Smooth muscle cell (in vitro differentiated cells): ENCODE results near the gene AKR1B15. TPM values are rescaled to one million over a fixed set of nuclear protein-coding genes. Genes with fewer than 3 reads are reported as not detected.

Source experiments
- DNase-seq: peaks from one replicate; lab custom pipeline; 2025; ENCODE audit not compliant: unreplicated experiment; lab: John Stamatoyannopoulos, UW
- H2AFZ ChIP-seq: fragments of 200-600 bp; sonication (generic); 2 replicates; pipeline ENCODE4 v1.6.0; 2016; ENCODE audit warnings: antibody characterized with exemption, low read depth, mild to moderate bottlenecking
- H3F3A ChIP-seq: fragments of 200-600 bp; sonication (generic); 2 replicates; pipeline ENCODE4 v1.6.0; 2017; ENCODE audit warnings: antibody characterized with exemption, low read depth
- H3K27ac ChIP-seq: fragments of 200-600 bp; sonication (generic); 2 replicates; pipeline ENCODE4 v1.5.1; 2016; ENCODE audit warnings: low read depth, mild to moderate bottlenecking
- H3K27me3 ChIP-seq: fragments of 200-600 bp; sonication (generic); 2 replicates; pipeline ENCODE4 v1.6.1; 2016; ENCODE audit warnings: low read depth, mild to moderate bottlenecking
- H3K36me3 ChIP-seq: fragments of 200-600 bp; sonication (generic); 2 replicates; pipeline ENCODE4 v1.5.1; 2016; ENCODE audit warnings: low read depth
- H3K4me1 ChIP-seq: fragments of 200-600 bp; sonication (generic); 2 replicates; pipeline ENCODE4 v1.5.1; 2016; ENCODE audit warnings: low read depth
- H3K4me2 ChIP-seq: fragments of 200-600 bp; sonication (generic); 2 replicates; pipeline ENCODE4 v1.6.0; 2016; ENCODE audit warnings: mild to moderate bottlenecking
- H3K4me3 ChIP-seq: fragments of 200-600 bp; sonication (generic); 2 replicates; pipeline ENCODE4 v1.5.1; 2016; ENCODE audit warnings: mild to moderate bottlenecking
- H3K79me2 ChIP-seq: fragments of 200-600 bp; sonication (generic); 2 replicates; pipeline ENCODE4 v1.6.0; 2016; ENCODE audit warnings: low read depth, mild to moderate bottlenecking
- H3K9ac ChIP-seq: fragments of 200-600 bp; sonication (generic); 2 replicates; pipeline ENCODE4 v1.6.0; 2016; ENCODE audit warnings: low read depth
- H3K9me3 ChIP-seq: fragments of 200-600 bp; sonication (generic); replicated peaks from 2 replicates; pipeline ENCODE4 v1.5.1; 2016; ENCODE audit warnings: low read depth
- H4K20me1 ChIP-seq: fragments of 200-600 bp; sonication (generic); 2 replicates; pipeline ENCODE4 v1.6.0; 2016; ENCODE audit warnings: low read depth
- CTCF ChIP-seq: fragments of 200-600 bp; sonication (generic); IDR thresholded peaks from 2 replicates; pipeline ENCODE4 v1.5.1; 2017; ENCODE audit warnings: borderline replicate concordance, mild to moderate bottlenecking, antibody characterized with exemption; ENCODE audit not compliant: insufficient read depth, poor library complexity, severe bottlenecking
- WGBS: methylation state at CpG from one replicate; pipeline ENCODE4 v1.1.7; 2016; ENCODE audit warnings: low lambda C conversion rate; 5-methylcytosine and 5-hydroxymethylcytosine counted together
- polyA plus RNA-seq: library from polyadenylated mRNA; unstranded; fragments of >200 nt; fragmentation: Nextera tagmentation; extraction: Ambion mirVana; gene quantifications from 2 replicates; pipeline ENCODE4 v1.2.1, GENCODE V29; 2016
- total RNA-seq: library from RNA; depleted of rRNA; stranded (reverse); fragments of >200 nt; gene quantifications from 2 replicates; pipeline ENCODE4 v1.2.3, GENCODE V29; 2014

Gene AKR1B15
- total RNA-seq = 0.40 and 0.81 TPM in 2 replicates
- polyA plus RNA-seq = 0.43 and 0.51 TPM in 2 replicates

GRCh38 chr7:134548877-134549276 lies at the start of gene AKR1B15:
AKR1B15 (plus strand) TSS chr7:134549110; CDS start chr7:134564620, 15,510 bp downstream.
- Histone ChIP-seq H3K36me3 (no peaks in the 10 kb centered on the region), H3K9ac (peak within 1 kb of the TSS; percentile 32), H4K20me1 (no peaks in the 10 kb centered on the region), H3K4me2 (peak within 1 kb of the TSS; percentile 86), H3K27me3 (no peaks in the 10 kb centered on the region), H3K9me3 (no peaks in the 10 kb centered on the region), H3K4me3 (peak within 1 kb of the TSS; percentile 55), H3K4me1 (peaks cover 26% of the 10 kb centered on the region), H3K79me2 (no peaks in the 10 kb centered on the region), H3F3A (peaks cover 7% of the 10 kb centered on the region), H3K27ac (peak within 1 kb of the TSS; percentile 60), H2AFZ (peak within 1 kb of the TSS; percentile 80)
- DNase-seq = no peak
- 53% methylated on average over 14 of the region's 14 CpGs for whole genome bisulfite sequencing
- TF ChIP-seq CTCF = no peak

GRCh38 chr7:134500406-134500805 lies 48.5 kb upstream of the AKR1B15 start:
- H2AFZ ChIP-seq = no peak overlapping the region
- no peak overlapping the region for H3K27ac ChIP-seq
- no peaks in the 10 kb centered on the region for H3K27me3 ChIP-seq
- no peak overlapping the region for H3K4me3 ChIP-seq
- H3F3A ChIP-seq = no peaks in the 10 kb centered on the region
- no peak for DNase-seq
- TF ChIP-seq CTCF = no peak
- no peak overlapping the region for H3K4me2 ChIP-seq
- H3K79me2 ChIP-seq = no peaks in the 10 kb centered on the region
- WGBS = 94% methylated on average over 2 of the region's 2 CpGs
- no peaks in the 10 kb centered on the region for H3K4me1 ChIP-seq
- no peaks in the 10 kb centered on the region for H3K36me3 ChIP-seq
- H3K9me3 ChIP-seq = no peaks in the 10 kb centered on the region
- H3K9ac ChIP-seq = no peak overlapping the region
- no peaks in the 10 kb centered on the region for H4K20me1 ChIP-seq

- no peak for TF ChIP-seq CTCF
- no peaks in the 10 kb centered on the region for H3F3A ChIP-seq
- no peaks in the 10 kb centered on the region for H3K36me3 ChIP-seq
- H3K9ac ChIP-seq = no peak overlapping the region
- no peak overlapping the region for H3K27ac ChIP-seq
- no peak overlapping the region for H2AFZ ChIP-seq
- 81% methylated on average over 5 of the region's 5 CpGs for WGBS
- no peaks in the 10 kb centered on the region for H3K9me3 ChIP-seq
- DNase-seq = no peak
- H4K20me1 ChIP-seq = no peaks in the 10 kb centered on the region
- H3K4me3 ChIP-seq = no peak overlapping the region
- no peaks in the 10 kb centered on the region for H3K4me1 ChIP-seq
- H3K79me2 ChIP-seq = no peaks in the 10 kb centered on the region
- H3K27me3 ChIP-seq = no peaks in the 10 kb centered on the region
- H3K4me2 ChIP-seq = no peak overlapping the region
Measured at GRCh38 chr7:134500982-134501381, 47.9 kb upstream of the AKR1B15 start.

GRCh38 chr7:134502463-134503371 lies 46.2 kb upstream of the AKR1B15 start:
- 73% methylated on average over 3 of the region's 3 CpGs for WGBS
- H3K9ac ChIP-seq = no peak overlapping the region
- no peak overlapping the region for H3K27ac ChIP-seq
- H3K27me3 ChIP-seq = no peaks in the 10 kb centered on the region
- H4K20me1 ChIP-seq = no peaks in the 10 kb centered on the region
- no peaks in the 10 kb centered on the region for H3F3A ChIP-seq
- no peaks in the 10 kb centered on the region for H3K9me3 ChIP-seq
- H2AFZ ChIP-seq = peak overlapping the region; percentile 77
- no peaks in the 10 kb centered on the region for H3K79me2 ChIP-seq
- DNase-seq = no peak
- no peaks in the 10 kb centered on the region for H3K4me1 ChIP-seq
- no peak overlapping the region for H3K4me2 ChIP-seq
- no peak for TF ChIP-seq CTCF
- H3K36me3 ChIP-seq = no peaks in the 10 kb centered on the region
- H3K4me3 ChIP-seq = no peak overlapping the region
